GM11168 (cell line): ENCODE measurements around the gene TXLNG.

Source experiments
- in situ Hi-C: fragments of 300-500 bp; cut with MboI; formaldehyde crosslinking; loops from one replicate; pipeline ENCODE4 v1.12.0; 2022; ENCODE audit warnings: low sequenced_read_pairs; ENCODE audit not compliant: unreplicated experiment

The TXLNG gene

GRCh38 chrX:16870095-16870861 is 84.0 kb downstream of the TXLNG start, which contains the start of gene RBBP7:
Gene RBBP7 (minus strand): TSS chrX:16870362. CDS start chrX:16870053, 309 bp downstream.
- in situ Hi-C loops = no loop called here

- in situ Hi-C loops = no loop called here
Observed at GRCh38 chrX:16870862-16871815, 84.9 kb downstream of the TXLNG start.

- in situ Hi-C loops = no loop called here
Observed at GRCh38 chrX:16873106-16873505, 86.8 kb downstream of the TXLNG start.

GRCh38 chrX:16874458-16875095 is 88.3 kb downstream of the TXLNG start:
- in situ Hi-C loops = loop anchor here (25.0 kb wide), 1 partner anchor 163 kb away; no protein-coding TSS in a partner anchor

- in situ Hi-C loops = loop anchor here (25.0 kb wide), 1 partner anchor 161 kb away; no protein-coding TSS in a partner anchor
Observed at GRCh38 chrX:16876696-16877095, 90.4 kb downstream of the TXLNG start.

- in situ Hi-C loops = loop anchor here (25.0 kb wide), 1 partner anchor 155 kb away; no protein-coding TSS in a partner anchor
Observed at GRCh38 chrX:16882169-16882568, 95.9 kb downstream of the TXLNG start.

GRCh38 chrX:16882702-16883486 is 96.6 kb downstream of the TXLNG start:
- in situ Hi-C loops = loop anchor here (25.0 kb wide), 1 partner anchor 154 kb away; no protein-coding TSS in a partner anchor

- in situ Hi-C loops = loop anchor here (25.0 kb wide), 1 partner anchor 154 kb away; no protein-coding TSS in a partner anchor
Observed at GRCh38 chrX:16883487-16883804, 97.2 kb downstream of the TXLNG start.

- in situ Hi-C loops = loop anchor here (25.0 kb wide), 1 partner anchor 152 kb away; no protein-coding TSS in a partner anchor
Observed at GRCh38 chrX:16885628-16886027, 99.4 kb downstream of the TXLNG start.

- in situ Hi-C loops = loop anchor here (25.0 kb wide), 1 partner anchor 145 kb away; no protein-coding TSS in a partner anchor
Observed at GRCh38 chrX:16892504-16893362, 106.5 kb downstream of the TXLNG start.
